Loucy (cell line): Measurements from ENCODE around the gene MED13L.

Source experiments
- H2AFZ ChIP-seq: fragments of 200-600 bp; sonication (generic); 2 replicates; pipeline ENCODE4 v1.6.0; 2016; ENCODE audit warnings: antibody characterized with exemption, mild to moderate bottlenecking, low read length, moderate library complexity
- H3F3A ChIP-seq: fragments of 200-600 bp; 2 replicates; pipeline ENCODE4 v1.6.0; 2016; ENCODE audit warnings: antibody characterized with exemption, low read depth, mild to moderate bottlenecking
- H3K27me3 ChIP-seq: fragments of 200-600 bp; sonication (generic); 2 replicates; pipeline ENCODE4 v1.6.1; 2014; ENCODE audit warnings: low read length, mild to moderate bottlenecking; ENCODE audit not compliant: insufficient read depth, poor library complexity, severe bottlenecking
- H3K36me3 ChIP-seq: fragments of 200-600 bp; sonication (generic); 2 replicates; pipeline ENCODE4 v1.6.1; 2016; ENCODE audit warnings: low read length; ENCODE audit not compliant: insufficient read depth
- H3K4me1 ChIP-seq: fragments of 200-600 bp; sonication (generic); 2 replicates; pipeline ENCODE4 v1.5.1; 2014; ENCODE audit warnings: low read length, mild to moderate bottlenecking; ENCODE audit not compliant: insufficient read depth, poor library complexity, severe bottlenecking
- H3K4me2 ChIP-seq: fragments of 200-600 bp; sonication (generic); 2 replicates; pipeline ENCODE4 v1.6.0; 2014; ENCODE audit warnings: antibody characterized with exemption, low read length, low read depth, mild to moderate bottlenecking; ENCODE audit not compliant: poor library complexity, severe bottlenecking
- H3K4me3 ChIP-seq: fragments of 200-600 bp; sonication (generic); 2 replicates; pipeline ENCODE4 v1.5.1; 2014; ENCODE audit warnings: low read length, mild to moderate bottlenecking, mixed read lengths; ENCODE audit not compliant: poor library complexity, severe bottlenecking
- H3K79me2 ChIP-seq: fragments of 200-600 bp; sonication (generic); 2 replicates; pipeline ENCODE4 v1.6.1; 2014; ENCODE audit warnings: low read length; ENCODE audit not compliant: insufficient read depth
- H3K9ac ChIP-seq: fragments of 200-600 bp; sonication (generic); 2 replicates; pipeline ENCODE4 v1.6.0; 2014; ENCODE audit warnings: mild to moderate bottlenecking, low read depth, low read length, moderate library complexity; ENCODE audit not compliant: poor library complexity, severe bottlenecking
- H3K9me2 ChIP-seq: fragments of 200-600 bp; sonication (generic); replicated peaks from 2 replicates; pipeline ENCODE4 v1.6.1; 2016; ENCODE audit warnings: low read depth, low read length, mixed read lengths
- H3K9me3 ChIP-seq: fragments of 200-600 bp; sonication (generic); 2 replicates; pipeline ENCODE4 v1.6.1; 2014; ENCODE audit warnings: mild to moderate bottlenecking, antibody characterized with exemption, low read length, low read depth; ENCODE audit not compliant: insufficient read depth
- H4K20me1 ChIP-seq: fragments of 200-600 bp; sonication (generic); 2 replicates; pipeline ENCODE4 v1.6.0; 2014; ENCODE audit warnings: antibody characterized with exemption, low read length, mild to moderate bottlenecking; ENCODE audit not compliant: insufficient read depth, poor library complexity, severe bottlenecking
- CTCF ChIP-seq: fragments of 200-600 bp; sonication (generic); conservative IDR thresholded peaks from 2 replicates; pipeline ENCODE4 v1.5.1; 2014; ENCODE audit warnings: mild to moderate bottlenecking, antibody characterized with exemption, low read length
- EZH2phosphoT487 ChIP-seq: fragments of 200-600 bp; IDR thresholded peaks from 2 replicates; pipeline ENCODE4 v1.6.1; 2018; ENCODE audit warnings: antibody characterized with exemption, mild to moderate bottlenecking, moderate library complexity, borderline replicate concordance

The MED13L gene

GRCh38 chr12:116092776-116093175 lies 184.7 kb downstream of the MED13L start:
- Histone ChIP-seq H3K9me3 (no peaks in the 10 kb centered on the region), H4K20me1 (no peaks in the 10 kb centered on the region), H3K9me2 (no peaks in the 10 kb centered on the region), H2AFZ (no peak overlapping the region), H3K36me3 (no peaks in the 10 kb centered on the region; the same call in 1 of the 2 replicates), H3K4me3 (no peak overlapping the region), H3K27me3 (no peaks in the 10 kb centered on the region), H3K4me2 (peak overlapping the region; percentile 7), H3K9ac (no peak overlapping the region), H3K4me1 (peaks cover 38% of the 10 kb centered on the region), H3F3A (peaks cover under 1% of the 10 kb centered on the region; the same call in 1 of the 2 replicates), H3K79me2 (peaks cover 49% of the 10 kb centered on the region)
- TF ChIP-seq EZH2phosphoT487 (no peak), CTCF (no peak)

- Histone ChIP-seq H3K9ac (peak overlapping the region; percentile 28), H3K4me3 (no peak overlapping the region), H3K4me1 (peaks cover 44% of the 10 kb centered on the region), H3K36me3 (no peaks in the 10 kb centered on the region; the same call in 1 of the 2 replicates), H3K9me3 (no peaks in the 10 kb centered on the region), H3K79me2 (peaks cover 48% of the 10 kb centered on the region), H3K9me2 (no peaks in the 10 kb centered on the region), H3K4me2 (peak overlapping the region; percentile 7), H4K20me1 (no peaks in the 10 kb centered on the region), H3F3A (peaks cover 5% of the 10 kb centered on the region; the same call in 1 of the 2 replicates), H2AFZ (no peak overlapping the region), H3K27me3 (no peaks in the 10 kb centered on the region)
- TF ChIP-seq CTCF (no peak), EZH2phosphoT487 (no peak)
Observed at GRCh38 chr12:116092162-116092561, 185.3 kb downstream of the MED13L start.

- Histone ChIP-seq H3K79me2 (peaks cover 49% of the 10 kb centered on the region), H2AFZ (no peak overlapping the region), H3K9me2 (no peaks in the 10 kb centered on the region), H3F3A (peaks cover 5% of the 10 kb centered on the region; the same call in 1 of the 2 replicates), H3K9ac (peak overlapping the region; percentile 28), H3K36me3 (no peaks in the 10 kb centered on the region; the same call in 1 of the 2 replicates), H3K4me1 (peaks cover 50% of the 10 kb centered on the region), H3K4me3 (no peak overlapping the region), H3K27me3 (no peaks in the 10 kb centered on the region), H3K9me3 (no peaks in the 10 kb centered on the region), H4K20me1 (no peaks in the 10 kb centered on the region), H3K4me2 (no peak overlapping the region)
- TF ChIP-seq CTCF, result no peak
- TF ChIP-seq EZH2phosphoT487, result no peak
Observed at GRCh38 chr12:116091579-116091978, 185.9 kb downstream of the MED13L start.
